GM19240 (cell line): ENCODE results near the gene CDK2AP2.
"Not testable (repeated sequence)": the region's sequence is repeated elsewhere in the genome, so short reads cannot be mapped to it uniquely, and the experiment has no call there.

Experiments used
- DNase-seq: peaks from one replicate; pipeline ENCODE4 v3.0.0; 2011; ENCODE audit warnings: low spot score; ENCODE audit not compliant: insufficient read length

CDK2AP2 gene

GRCh38 chr11:67523556-67524479 is 15.9 kb upstream of the CDK2AP2 start:
- no peak for DNase-seq

GRCh38 chr11:67522844-67523555 is 15.0 kb upstream of the CDK2AP2 start, which contains the start of gene CABP2:
CABP2 (minus strand) TSS chr11:67523446; CDS start chr11:67523326, 120 bp downstream.
- no peak for DNase-seq

DNA sequence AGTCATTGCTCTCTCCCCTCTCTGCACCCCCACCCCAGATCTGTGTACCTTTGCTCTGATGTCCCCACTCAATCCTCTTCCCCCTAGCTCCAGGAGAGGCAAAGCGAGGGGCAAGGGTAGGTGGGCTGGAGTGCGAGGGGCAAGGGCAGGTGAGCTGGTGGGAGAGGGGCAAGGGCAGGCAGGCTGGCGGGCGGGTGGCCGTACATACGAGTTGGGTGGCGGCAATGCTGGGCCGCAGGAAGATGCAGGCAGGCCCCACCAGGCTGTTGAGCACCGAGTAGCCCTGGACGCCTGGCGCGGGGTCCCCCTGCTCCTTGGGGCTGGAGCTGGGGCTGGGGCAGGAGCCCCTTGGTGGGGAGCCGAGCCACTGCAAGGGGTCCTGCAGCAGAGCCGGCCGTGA is 14.4 kb upstream of the CDK2AP2 start:
- DNase-seq, result no peak

- no peak for DNase-seq
Observed at GRCh38 chr11:67521924-67522323, 14.0 kb upstream of the CDK2AP2 start.

- no peak for DNase-seq
Observed at GRCh38 chr11:67520856-67521824, 13.2 kb upstream of the CDK2AP2 start.

DNA sequence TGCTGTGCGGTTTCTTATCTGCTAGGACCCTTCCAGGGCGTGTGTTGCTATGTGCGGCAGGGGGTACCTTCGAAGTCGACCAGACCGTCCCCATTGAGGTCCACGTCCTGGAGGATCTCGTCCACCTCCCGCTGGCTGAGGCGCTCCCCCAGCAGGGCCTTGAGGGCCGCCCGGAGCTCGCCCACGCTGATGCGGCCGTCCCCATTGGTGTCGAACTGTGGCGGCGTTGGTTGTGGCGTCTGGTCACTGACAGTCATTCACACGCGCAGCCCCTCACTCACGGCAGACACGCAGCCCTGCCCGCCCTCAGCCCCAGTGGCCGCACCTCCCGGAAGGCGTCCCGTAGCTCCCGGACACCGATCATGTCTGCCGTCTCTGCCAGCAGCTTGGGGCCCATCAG is 11.8 kb upstream of the CDK2AP2 start:
- no peak for DNase-seq

DNA sequence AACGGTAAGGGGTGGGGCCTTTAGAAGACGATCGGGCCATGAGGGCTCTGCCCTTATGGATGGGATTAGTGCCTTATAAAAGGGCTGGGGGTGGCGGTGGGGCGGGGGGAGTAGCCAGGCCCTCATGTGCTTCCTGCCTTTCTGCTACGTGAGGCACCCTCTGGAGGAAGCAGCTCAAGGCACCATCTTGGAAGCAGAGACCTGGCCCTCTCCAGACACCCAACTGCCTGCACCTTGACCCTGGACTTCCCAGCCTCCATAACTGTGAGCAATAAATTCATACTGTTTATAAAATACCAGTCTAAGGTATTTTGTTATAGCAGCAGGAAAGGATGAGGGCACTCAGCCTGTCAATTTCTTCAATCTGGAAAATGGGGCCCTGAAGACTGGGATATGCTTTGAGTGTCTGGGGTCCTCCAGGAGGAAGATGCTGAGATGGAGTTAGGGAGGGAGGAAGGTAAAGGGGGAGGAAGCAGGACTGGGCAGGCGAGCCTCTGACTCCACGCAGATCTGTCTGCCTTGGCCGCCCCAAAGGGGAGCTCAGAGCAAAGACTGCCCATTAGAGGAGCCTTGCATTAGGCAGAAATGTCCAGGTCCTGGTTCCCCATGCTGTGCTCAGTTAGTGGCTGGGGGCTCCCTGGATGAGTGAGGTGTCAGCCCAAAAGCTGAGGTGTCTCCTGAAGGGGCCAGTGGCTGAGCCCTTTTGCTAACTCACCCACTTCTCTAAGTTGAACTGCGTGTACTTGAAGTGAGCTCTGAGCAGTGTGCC is 10.0 kb upstream of the CDK2AP2 start:
- DNase-seq, result no peak

- no peak for DNase-seq
Observed at GRCh38 chr11:67516806-67517205, 8.8 kb upstream of the CDK2AP2 start.

DNA sequence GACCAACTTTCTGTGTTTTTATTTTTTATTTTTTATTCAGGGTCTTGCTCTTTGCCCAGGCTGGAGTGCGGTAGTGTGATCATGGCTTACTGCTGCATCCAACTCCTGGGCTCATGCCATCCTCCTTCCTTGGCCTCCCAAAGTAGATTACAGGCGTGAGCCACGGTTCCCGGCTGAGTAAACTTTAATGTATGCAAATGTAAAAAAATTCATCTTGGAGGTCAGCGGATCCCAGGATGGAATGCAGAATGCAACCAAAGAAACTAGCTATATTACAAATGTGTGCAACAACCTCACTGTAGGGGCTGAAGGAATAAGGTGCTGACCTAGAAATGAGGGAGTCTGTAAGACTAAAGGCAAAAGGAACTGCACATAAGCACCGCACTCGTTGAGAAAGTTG is 6.2 kb upstream of the CDK2AP2 start:
- DNase-seq, result no peak

- not testable (repeated sequence) for DNase-seq
Observed at GRCh38 chr11:67511558-67511957, 3.6 kb upstream of the CDK2AP2 start.

DNA sequence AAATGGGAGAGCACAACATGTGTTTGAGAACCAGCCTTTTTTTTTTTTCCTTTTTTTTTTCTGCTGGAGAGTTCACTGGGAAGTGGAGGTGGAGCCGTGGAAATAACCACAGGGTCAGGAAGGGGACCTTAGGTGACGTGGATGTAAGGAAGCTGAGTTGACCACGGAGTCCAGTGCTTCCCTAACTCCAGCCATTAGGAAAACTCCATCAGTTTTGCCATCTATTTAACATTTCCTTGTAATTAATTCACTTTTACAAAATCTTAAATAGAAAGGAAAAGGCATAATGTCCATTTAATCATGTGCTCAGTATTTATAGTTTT is 2.0 kb upstream of the CDK2AP2 start:
- DNase-seq, result no peak

- peak; percentile 98 for DNase-seq
Observed at GRCh38 chr11:67508486-67509121, 642 bp upstream of the CDK2AP2 start.

GRCh38 chr11:67507242-67507863 is 609 bp downstream of the CDK2AP2 start:
- DNase-seq, result no peak

DNA sequence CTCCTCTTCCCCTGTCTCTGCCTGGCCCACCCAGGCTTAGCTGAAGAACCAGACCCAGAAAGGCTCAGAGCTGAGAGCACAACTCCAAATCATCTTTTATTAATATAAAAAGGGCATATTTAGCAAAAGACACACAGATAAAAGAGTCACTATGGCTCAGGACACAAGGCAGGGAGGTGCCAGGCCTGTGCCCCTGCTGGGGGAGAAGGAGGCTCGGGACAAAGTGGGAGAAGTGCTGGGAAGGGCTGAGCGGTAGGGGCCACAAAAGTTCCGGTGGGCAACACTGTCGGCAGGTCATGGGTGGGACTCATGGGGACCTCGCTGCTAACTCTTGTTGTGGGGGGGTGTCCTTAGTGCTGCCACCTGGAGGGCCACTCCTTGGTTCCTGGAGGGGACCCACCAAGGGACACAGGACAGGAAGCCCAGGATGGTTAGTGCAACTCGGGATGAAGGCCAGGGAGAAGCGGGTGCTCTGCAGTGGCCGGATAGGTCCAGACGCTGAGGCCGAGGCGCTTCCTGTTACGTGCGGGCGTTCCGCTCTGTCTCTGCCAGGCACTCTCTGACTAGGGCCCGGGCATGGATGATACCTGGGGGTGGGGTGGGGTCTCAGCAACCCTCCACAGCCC is 1.4 kb downstream of the CDK2AP2 start:
- DNase-seq, result no peak

DNA sequence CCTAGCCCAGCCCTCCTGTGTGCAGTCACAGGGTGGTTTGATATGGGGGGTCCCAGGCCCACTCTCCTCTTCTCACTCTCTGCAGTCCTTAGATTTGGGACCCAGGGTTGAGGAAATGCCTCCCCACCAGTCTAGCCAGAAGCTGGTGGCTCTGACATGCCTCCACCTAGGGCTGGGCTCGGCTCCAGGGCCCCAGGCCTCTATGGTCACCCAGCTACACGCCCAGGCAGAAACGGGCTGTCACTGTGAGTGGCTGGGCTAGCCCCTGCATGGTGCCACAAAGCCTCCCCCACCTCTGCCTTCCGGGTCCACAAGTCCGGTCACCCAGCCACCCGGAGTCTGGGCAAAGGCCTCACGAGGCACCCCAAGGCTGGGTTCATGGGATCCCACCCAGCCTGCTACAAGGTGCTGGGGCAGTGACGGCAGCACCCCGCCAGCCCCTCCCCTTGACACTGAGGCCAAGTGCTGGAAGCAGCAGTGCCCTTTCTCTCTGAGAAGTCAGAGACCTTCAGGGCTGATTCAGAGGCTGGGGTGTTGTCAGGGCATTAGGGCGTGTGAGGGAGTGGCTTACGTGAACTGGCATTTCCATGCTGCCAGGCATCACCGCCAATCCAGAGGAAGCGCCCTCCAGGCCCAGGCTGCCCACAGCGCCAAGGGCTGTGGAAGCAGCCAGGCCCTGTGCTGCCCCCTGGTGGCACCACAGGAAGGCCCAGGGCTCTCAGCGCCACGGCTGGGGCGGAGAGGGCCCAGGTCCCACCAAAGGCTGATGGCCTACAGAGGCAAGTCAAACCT is 2.2 kb downstream of the CDK2AP2 start:
- DNase-seq, result peak; percentile 78

DNA sequence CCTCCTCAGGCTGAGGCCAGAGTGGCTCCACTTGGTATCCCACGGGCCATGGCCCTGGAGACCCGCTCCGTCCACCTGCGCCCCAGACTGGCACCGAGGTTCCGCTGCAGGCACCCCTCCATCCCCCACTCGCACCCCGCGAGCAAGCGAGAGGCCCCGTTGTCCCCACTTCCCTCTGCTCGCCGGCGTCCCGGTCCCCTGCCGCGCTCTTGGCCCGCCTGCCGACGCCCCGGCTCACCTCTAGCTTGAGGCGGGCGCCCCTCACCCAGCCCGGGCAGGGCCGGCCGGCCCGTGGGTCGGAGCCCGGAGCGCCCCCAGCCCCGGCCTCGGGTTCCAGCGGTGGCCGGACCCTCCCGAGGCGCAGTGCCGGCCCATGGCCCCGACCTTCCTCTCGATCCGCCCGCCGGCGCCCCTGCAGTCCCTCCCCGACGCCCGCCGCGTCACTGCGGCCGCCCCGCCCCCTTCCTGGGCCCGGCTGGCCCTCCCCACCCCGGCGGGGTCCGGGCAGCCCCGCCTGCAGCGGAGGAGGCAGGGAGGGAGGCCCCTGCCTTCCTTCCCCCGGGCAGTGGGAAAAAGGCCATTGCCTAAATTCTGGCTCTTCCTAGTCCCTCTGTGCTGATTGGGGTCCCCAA is 2.9 kb downstream of the CDK2AP2 start, which contains the start of gene PITPNM1:
TSS of gene PITPNM1 (minus strand) at position 414 of the 632 bp plus-strand sequence. CDS start 1,183 bp downstream, outside the sequence.
- DNase-seq, result peak; percentile 81

DNA sequence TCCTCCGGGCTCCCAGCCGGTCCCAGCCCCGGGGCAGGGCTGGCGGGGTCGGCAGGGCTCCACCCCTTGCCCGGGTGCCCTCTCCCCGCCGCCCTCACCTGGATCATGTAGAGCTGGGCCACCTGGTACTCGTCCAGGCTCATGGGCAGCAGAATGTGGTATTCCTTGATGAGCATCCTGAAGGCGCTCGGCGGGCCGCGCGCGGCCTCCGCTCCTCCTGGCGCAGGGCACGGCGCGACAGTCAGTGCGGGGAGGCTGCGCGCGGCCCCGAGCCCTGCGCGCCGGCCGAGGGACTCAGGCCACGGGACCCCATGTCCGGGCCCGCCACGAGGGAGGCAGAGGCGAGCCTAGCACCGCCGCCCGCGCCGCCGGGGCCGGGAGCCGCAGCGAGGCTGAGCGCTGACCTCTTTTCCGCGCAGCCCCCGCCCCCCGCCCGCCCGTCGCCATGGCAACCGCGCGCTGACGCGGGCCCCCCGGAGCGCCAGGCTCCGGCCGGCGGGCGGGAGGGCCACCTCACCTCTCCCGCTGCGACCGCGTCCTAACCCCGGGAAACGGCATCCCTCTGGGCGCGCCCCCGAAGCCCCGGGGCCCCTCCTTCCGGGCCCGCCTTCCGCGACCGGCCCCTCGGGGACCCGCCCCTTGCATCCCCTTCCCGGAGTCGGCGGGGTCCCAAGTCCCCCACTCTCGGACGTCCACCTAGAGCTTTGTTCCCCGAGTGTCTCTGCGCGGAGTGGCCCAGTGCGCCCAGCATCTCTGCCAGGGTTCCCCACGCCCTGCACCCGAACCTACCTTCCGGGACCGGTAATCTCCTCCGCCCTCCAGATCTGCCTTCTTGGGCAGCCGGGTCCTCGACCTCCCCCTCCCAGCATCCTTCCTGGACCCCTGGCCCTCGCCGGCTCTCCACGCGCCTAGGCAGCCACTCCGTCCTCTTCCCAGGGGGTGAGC is 3.7 kb downstream of the CDK2AP2 start:
- DNase-seq, result no peak
